Activated CD4-positive, alpha-beta T cell treated with anti-CD3 and anti-CD28 coated beads, Interleukin-2, amount 10 ng/mL, durations not matched to agents 7 days and 5 days (primary cell): Measurements from ENCODE around the gene RNF223. TPM values are rescaled to one million over a fixed set of nuclear protein-coding genes. Genes with fewer than 3 reads are reported as not detected.

Source experiments
- CTCF ChIA-PET: fragments of 350-600 bp; sonication (Branson Sonifier 250); formaldehyde crosslinking; loops from one replicate; lab custom pipeline; 2021; ENCODE audit warnings: antibody characterized with exemption; lab: Charles Lee
- POLR2A ChIA-PET: fragments of 350-600 bp; sonication (Branson Sonifier 250); formaldehyde crosslinking; loops from one replicate; lab custom pipeline; 2021; ENCODE audit warnings: antibody characterized with exemption; lab: Charles Lee
- DNase-seq: peaks from one replicate; pipeline ENCODE4 v3.0.0-alpha.2; 2020
- H3K27ac Mint-ChIP-seq: one replicate; pipeline ENCODE4 v1.8.0; 2021; ENCODE audit warnings: mild to moderate bottlenecking, moderate library complexity, mixed read lengths
- H3K27me3 Mint-ChIP-seq: one replicate; pipeline ENCODE4 v1.8.0; 2021; ENCODE audit warnings: mixed read lengths
- H3K36me3 Mint-ChIP-seq: one replicate; pipeline ENCODE4 v1.8.0; 2021; ENCODE audit warnings: low read depth, mixed read lengths
- H3K4me1 Mint-ChIP-seq: one replicate; pipeline ENCODE4 v1.8.0; 2021; ENCODE audit warnings: mixed read lengths
- H3K4me3 Mint-ChIP-seq: one replicate; pipeline ENCODE4 v1.8.0; 2021; ENCODE audit warnings: mild to moderate bottlenecking, moderate library complexity, mixed read lengths
- H3K9me3 Mint-ChIP-seq: one replicate; pipeline ENCODE4 v1.8.0; 2021; ENCODE audit warnings: mixed read lengths
- total RNA-seq, 2 experiments: library from RNA; stranded (reverse); gene quantifications; one replicate each; pipeline ENCODE4 v1.2.3, GENCODE V29; 2021

RNF223 gene
- total RNA-seq, 2 experiments from 2014 or later: not detected

- CTCF ChIA-PET: interaction anchor here (1.2 kb wide), 1 partner anchor 17 kb away, joined by 3 read pairs; no protein-coding TSS in a partner anchor
Observed at GRCh38 chr1:1047407-1047806, 26.7 kb downstream of the RNF223 start.

GRCh38 chr1:1046767-1047166 lies 27.3 kb downstream of the RNF223 start:
- Mint-ChIP-seq H3K4me1 (no peaks in the 10 kb centered on the region), H3K27me3 (no peaks in the 10 kb centered on the region), H3K4me3 (no peak overlapping the region), H3K9me3 (no peaks in the 10 kb centered on the region), H3K27ac (no peak overlapping the region), H3K36me3 (no peaks in the 10 kb centered on the region)
- ChIA-PET POLR2A (no interaction called here), CTCF (no interaction called here)
- DNase-seq: no peak

More at GRCh38 chr1:1047407-1047806, 26.7 kb downstream of the RNF223 start:
- H3K4me3 Mint-ChIP-seq: no peak overlapping the region
- H3K27me3 Mint-ChIP-seq: no peaks in the 10 kb centered on the region
- H3K27ac Mint-ChIP-seq: no peak overlapping the region
- POLR2A ChIA-PET: no interaction called here
- H3K9me3 Mint-ChIP-seq: peaks cover 3% of the 10 kb centered on the region
- no peak for DNase-seq
- no peaks in the 10 kb centered on the region for H3K36me3 Mint-ChIP-seq
- H3K4me1 Mint-ChIP-seq: no peaks in the 10 kb centered on the region

- ChIA-PET POLR2A (no interaction called here), CTCF (no interaction called here)
- H3K4me3 Mint-ChIP-seq: no peak overlapping the region
- no peak overlapping the region for H3K27ac Mint-ChIP-seq
- DNase-seq: no peak
- H3K4me1 Mint-ChIP-seq: no peaks in the 10 kb centered on the region
- no peaks in the 10 kb centered on the region for H3K36me3 Mint-ChIP-seq
- no peaks in the 10 kb centered on the region for H3K9me3 Mint-ChIP-seq
- H3K27me3 Mint-ChIP-seq: no peaks in the 10 kb centered on the region
Observed at GRCh38 chr1:1046243-1046642, 27.9 kb downstream of the RNF223 start.

GRCh38 chr1:1045129-1045528 lies 29.0 kb downstream of the RNF223 start:
- ChIA-PET CTCF (no interaction called here), POLR2A (no interaction called here)
- Mint-ChIP-seq H3K4me3 (no peak overlapping the region), H3K27ac (no peak overlapping the region), H3K27me3 (no peaks in the 10 kb centered on the region), H3K4me1 (no peaks in the 10 kb centered on the region), H3K9me3 (no peaks in the 10 kb centered on the region), H3K36me3 (no peaks in the 10 kb centered on the region)
- no peak for DNase-seq

- CTCF ChIA-PET: interaction anchor here (0.7 kb wide), 1 partner anchor 11 kb away, joined by 3 read pairs; no protein-coding TSS in a partner anchor
- H3K4me1 Mint-ChIP-seq: peaks cover 3% of the 10 kb centered on the region
- peaks cover 1% of the 10 kb centered on the region for H3K27me3 Mint-ChIP-seq
- H3K36me3 Mint-ChIP-seq: no peaks in the 10 kb centered on the region
- no peak overlapping the region for H3K4me3 Mint-ChIP-seq
- no peak for DNase-seq
- H3K27ac Mint-ChIP-seq: no peak overlapping the region
- POLR2A ChIA-PET: no interaction called here
- no peaks in the 10 kb centered on the region for H3K9me3 Mint-ChIP-seq
Observed at GRCh38 chr1:1044455-1045078, 29.5 kb downstream of the RNF223 start.

GRCh38 chr1:1043921-1044320 lies 30.2 kb downstream of the RNF223 start:
- Mint-ChIP-seq H3K27me3 (peaks cover 8% of the 10 kb centered on the region), H3K27ac (no peak overlapping the region), H3K4me3 (no peak overlapping the region), H3K9me3 (no peaks in the 10 kb centered on the region), H3K4me1 (peaks cover 9% of the 10 kb centered on the region), H3K36me3 (no peaks in the 10 kb centered on the region)
- no peak for DNase-seq
- ChIA-PET POLR2A (no interaction called here), CTCF (interaction anchor here (0.9 to 1.1 kb wide), 2 partner anchors 10 to 16 kb away, joined by 3 to 4 read pairs; no protein-coding TSS in a partner anchor)

- Mint-ChIP-seq H3K27me3 (peaks cover 13% of the 10 kb centered on the region), H3K27ac (no peak overlapping the region), H3K9me3 (no peaks in the 10 kb centered on the region), H3K4me3 (no peak overlapping the region), H3K36me3 (no peaks in the 10 kb centered on the region), H3K4me1 (peaks cover 12% of the 10 kb centered on the region)
- no peak for DNase-seq
- ChIA-PET CTCF (interaction anchor here (0.9 to 1.1 kb wide), 2 partner anchors 10 to 16 kb away, joined by 3 to 4 read pairs; no protein-coding TSS in a partner anchor), POLR2A (no interaction called here)
Observed at GRCh38 chr1:1043411-1043810, 30.7 kb downstream of the RNF223 start.

GRCh38 chr1:1042835-1043234 lies 31.3 kb downstream of the RNF223 start:
- H3K27me3 Mint-ChIP-seq: peaks cover 15% of the 10 kb centered on the region
- no peaks in the 10 kb centered on the region for H3K36me3 Mint-ChIP-seq
- no peak overlapping the region for H3K4me3 Mint-ChIP-seq
- H3K9me3 Mint-ChIP-seq: no peaks in the 10 kb centered on the region
- H3K27ac Mint-ChIP-seq: no peak overlapping the region
- CTCF ChIA-PET: interaction anchor here (1.1 kb wide), 1 partner anchor 17 kb away, joined by 4 read pairs; no protein-coding TSS in a partner anchor
- peaks cover 12% of the 10 kb centered on the region for H3K4me1 Mint-ChIP-seq
- POLR2A ChIA-PET: no interaction called here
- no peak for DNase-seq

GRCh38 chr1:1041873-1042272 lies 32.2 kb downstream of the RNF223 start:
- CTCF ChIA-PET: interaction anchor here (0.9 kb wide), 1 partner anchor 48 kb away, joined by 3 read pairs; no protein-coding TSS in a partner anchor
- POLR2A ChIA-PET: no interaction called here
- peaks cover 12% of the 10 kb centered on the region for H3K4me1 Mint-ChIP-seq

GRCh38 chr1:1041092-1041523 lies 33.0 kb downstream of the RNF223 start:
- no peak overlapping the region for H3K27ac Mint-ChIP-seq
- no peak overlapping the region for H3K4me3 Mint-ChIP-seq
- no peak for DNase-seq
- peaks cover 19% of the 10 kb centered on the region for H3K27me3 Mint-ChIP-seq
- no peaks in the 10 kb centered on the region for H3K9me3 Mint-ChIP-seq
- ChIA-PET CTCF (interaction anchor here (0.6 to 4.4 kb wide), 8 partner anchors 10 to 250 kb away, joined by 3 to 19 read pairs (median 4); no protein-coding TSS in a partner anchor), POLR2A (interaction anchor here (0.7 kb wide), 1 partner anchor 23 kb away, joined by 3 read pairs; no protein-coding TSS in a partner anchor)
- peaks cover 12% of the 10 kb centered on the region for H3K4me1 Mint-ChIP-seq
- H3K36me3 Mint-ChIP-seq: no peaks in the 10 kb centered on the region

More at GRCh38 chr1:1041873-1042272, 32.2 kb downstream of the RNF223 start:
- H3K9me3 Mint-ChIP-seq: no peaks in the 10 kb centered on the region
- H3K27me3 Mint-ChIP-seq: peaks cover 17% of the 10 kb centered on the region
- no peak overlapping the region for H3K27ac Mint-ChIP-seq
- no peaks in the 10 kb centered on the region for H3K36me3 Mint-ChIP-seq
- DNase-seq: no peak
- no peak overlapping the region for H3K4me3 Mint-ChIP-seq

- Mint-ChIP-seq H3K4me3 (peak overlapping the region; percentile 62), H3K27me3 (peaks cover 27% of the 10 kb centered on the region), H3K36me3 (no peaks in the 10 kb centered on the region), H3K9me3 (no peaks in the 10 kb centered on the region), H3K4me1 (peaks cover 12% of the 10 kb centered on the region), H3K27ac (peak overlapping the region; percentile 73)
- peak; percentile 86 for DNase-seq
- ChIA-PET POLR2A (interaction anchor here (0.7 kb wide), 1 partner anchor 24 kb away, joined by 3 read pairs; no protein-coding TSS in a partner anchor), CTCF (interaction anchor here (0.6 to 4.4 kb wide), 9 partner anchors 9 to 251 kb away, joined by 3 to 19 read pairs (median 4); partner anchors contain the start of gene ISG15)
Observed at GRCh38 chr1:1040004-1040991, 33.8 kb downstream of the RNF223 start.

- DNase-seq: no peak
- ChIA-PET POLR2A (interaction anchor here (1.1 kb wide), 1 partner anchor 25 kb away, joined by 3 read pairs; no protein-coding TSS in a partner anchor), CTCF (interaction anchor here (0.6 to 4.4 kb wide), 10 partner anchors 10 to 252 kb away, joined by 3 to 19 read pairs (median 4); partner anchors contain the start of gene ISG15)
- H3K27ac Mint-ChIP-seq: peak overlapping the region; percentile 73
- no peaks in the 10 kb centered on the region for H3K9me3 Mint-ChIP-seq
- peak overlapping the region; percentile 62 for H3K4me3 Mint-ChIP-seq
- H3K36me3 Mint-ChIP-seq: no peaks in the 10 kb centered on the region
- H3K27me3 Mint-ChIP-seq: peaks cover 30% of the 10 kb centered on the region
- peaks cover 12% of the 10 kb centered on the region for H3K4me1 Mint-ChIP-seq
Observed at GRCh38 chr1:1039145-1039910, 34.8 kb downstream of the RNF223 start.
